GM19372 (cell line): ENCODE data around the gene STOML2.
"Not testable (repeated sequence)": the region's sequence is repeated elsewhere in the genome, so short reads cannot be mapped to it uniquely, and the experiment has no call there.

Experiments
- ATAC-seq: cut with Tn5 transposase; IDR thresholded peaks from one replicate; pipeline ENCODE4 v1.9.1; 2021; ENCODE audit warnings: mild to moderate bottlenecking, low read depth, moderate library complexity; ENCODE audit not compliant: unreplicated experiment

The STOML2 gene

GRCh38 chr9:35102769-35103659 is at the start of gene STOML2:
STOML2 (minus strand) TSS chr9:35103131; CDS start chr9:35103094, 37 bp downstream.
- ATAC-seq, result peak; percentile 99

- not testable (repeated sequence) for ATAC-seq
Measured at GRCh38 chr9:35147941-35148563, 45.1 kb upstream of the STOML2 start.

- no peak for ATAC-seq
Measured at GRCh38 chr9:35142037-35142436, 39.1 kb upstream of the STOML2 start.

GRCh38 chr9:35140093-35140492 is 37.2 kb upstream of the STOML2 start:
- no peak for ATAC-seq

- ATAC-seq, result no peak
Measured at GRCh38 chr9:35136866-35137265, 33.9 kb upstream of the STOML2 start.

- ATAC-seq, result no peak
Measured at GRCh38 chr9:35135988-35136387, 33.1 kb upstream of the STOML2 start.

GRCh38 chr9:35134920-35135319 is 32.0 kb upstream of the STOML2 start:
- no peak for ATAC-seq

GRCh38 chr9:35116898-35117551 is 14.1 kb upstream of the STOML2 start:
- ATAC-seq, result peak; percentile 37

- ATAC-seq, result no peak
Measured at GRCh38 chr9:35116539-35116897, 13.6 kb upstream of the STOML2 start.

- peak; percentile 57 for ATAC-seq
Measured at GRCh38 chr9:35115680-35116538, 13.0 kb upstream of the STOML2 start, which contains the start of gene ATOSB. ATOSB (minus strand) TSS chr9:35115862; CDS start chr9:35108274, 7,588 bp downstream.

GRCh38 chr9:35114840-35115628 is 12.1 kb upstream of the STOML2 start:
- ATAC-seq, result no peak

- no peak for ATAC-seq
Measured at GRCh38 chr9:35114113-35114839, 11.3 kb upstream of the STOML2 start.

GRCh38 chr9:35112257-35113020 is 9.5 kb upstream of the STOML2 start:
- ATAC-seq, result no peak

GRCh38 chr9:35111001-35111933 is 8.3 kb upstream of the STOML2 start:
- ATAC-seq, result peak; percentile 73

- ATAC-seq, result no peak
Measured at GRCh38 chr9:35110327-35110761, 7.4 kb upstream of the STOML2 start.

GRCh38 chr9:35108946-35109575 is 6.1 kb upstream of the STOML2 start:
- ATAC-seq, result no peak

GRCh38 chr9:35108461-35108860 is 5.5 kb upstream of the STOML2 start:
- no peak for ATAC-seq
